Right lobe of liver (tissue), 4 donors: Measurements from ENCODE around the gene DAAM1.

Source experiments
- POLR2A ChIP-seq: fragments of 450-650 bp; IDR thresholded peaks from one replicate; pipeline ENCODE4 v1.6.1; 2017; ENCODE audit warnings: antibody characterized with exemption, mild to moderate bottlenecking
- TF ChIP-seq, protein P1 (sequence below), 4 donors: fragments of 200-600 bp in 3 of 4; fragments of 450-650 bp in 1 of 4; IDR thresholded peaks; one replicate each; pipeline versions ENCODE4 v1.5.1 to v1.8.0; 2016 to 2022; ENCODE audit warnings: antibody characterized with exemption in 4 of 4, mild to moderate bottlenecking in 2 of 4
- donor health status: DM: no; HTN: no; CAD: no.
- donor health status: DM: no; HTN: no; CAD: no.
- donor health status: DM: no; HTN: yes; CAD: no.

DNA sequence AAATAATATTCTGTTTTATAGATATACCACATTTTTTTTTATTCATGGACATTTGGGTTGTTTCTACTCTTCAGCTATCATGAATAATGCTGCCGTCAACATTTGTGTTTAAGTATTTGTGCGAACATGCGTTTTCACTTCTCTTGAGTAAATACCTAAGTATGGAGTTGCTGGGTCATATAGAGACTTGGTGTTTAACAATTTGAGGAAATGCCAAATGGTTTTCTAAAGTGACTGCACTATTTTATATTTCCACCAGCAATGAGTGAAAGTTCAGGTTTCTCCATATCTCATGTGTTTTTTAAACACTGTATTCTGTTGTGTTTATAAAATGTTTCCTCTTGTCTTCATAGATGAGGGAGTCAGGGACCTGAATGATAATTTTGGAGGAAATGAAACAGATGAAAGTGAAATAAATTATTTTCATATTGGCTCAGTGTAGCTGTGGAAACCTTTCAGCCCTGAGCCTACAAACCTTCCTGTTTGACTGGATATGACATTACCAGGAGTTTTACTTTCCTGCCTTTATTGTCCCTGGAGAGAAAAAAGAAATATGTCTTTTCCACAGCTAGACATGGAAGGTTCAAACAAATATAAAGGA is 26.3 kb downstream of the DAAM1 start:
- TF ChIP-seq, protein P1, sequence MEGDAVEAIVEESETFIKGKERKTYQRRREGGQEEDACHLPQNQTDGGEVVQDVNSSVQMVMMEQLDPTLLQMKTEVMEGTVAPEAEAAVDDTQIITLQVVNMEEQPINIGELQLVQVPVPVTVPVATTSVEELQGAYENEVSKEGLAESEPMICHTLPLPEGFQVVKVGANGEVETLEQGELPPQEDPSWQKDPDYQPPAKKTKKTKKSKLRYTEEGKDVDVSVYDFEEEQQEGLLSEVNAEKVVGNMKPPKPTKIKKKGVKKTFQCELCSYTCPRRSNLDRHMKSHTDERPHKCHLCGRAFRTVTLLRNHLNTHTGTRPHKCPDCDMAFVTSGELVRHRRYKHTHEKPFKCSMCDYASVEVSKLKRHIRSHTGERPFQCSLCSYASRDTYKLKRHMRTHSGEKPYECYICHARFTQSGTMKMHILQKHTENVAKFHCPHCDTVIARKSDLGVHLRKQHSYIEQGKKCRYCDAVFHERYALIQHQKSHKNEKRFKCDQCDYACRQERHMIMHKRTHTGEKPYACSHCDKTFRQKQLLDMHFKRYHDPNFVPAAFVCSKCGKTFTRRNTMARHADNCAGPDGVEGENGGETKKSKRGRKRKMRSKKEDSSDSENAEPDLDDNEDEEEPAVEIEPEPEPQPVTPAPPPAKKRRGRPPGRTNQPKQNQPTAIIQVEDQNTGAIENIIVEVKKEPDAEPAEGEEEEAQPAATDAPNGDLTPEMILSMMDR (IDR thresholded peaks at IDR 0.05) = no peak
- no peak for TF ChIP-seq POLR2A
